HepG2 (cell line): Measurements from ENCODE around the gene APOL2. TPM values are rescaled to one million over a fixed set of nuclear protein-coding genes. Genes with fewer than 3 reads are reported as not detected.

ENCODE experiments used
- ARNTL ChIP-seq: sonication (generic); formaldehyde crosslinking; IDR thresholded peaks from 2 replicates; pipeline ENCODE4 v1.4.0; 2020; ENCODE audit warnings: mild to moderate bottlenecking, missing genetic modification reagents
- CSRNP1 ChIP-seq: sonication (generic); formaldehyde crosslinking; IDR thresholded peaks from 2 replicates; pipeline ENCODE4 v1.8.1; 2023; ENCODE audit warnings: mild to moderate bottlenecking, missing genetic modification reagents
- DMAP1 ChIP-seq: IDR thresholded peaks from 2 replicates; pipeline ENCODE4 v1.6.1; 2016
- ELK4 ChIP-seq: sonication (generic); formaldehyde crosslinking; IDR thresholded peaks from 2 replicates; pipeline ENCODE4 v1.9.0; 2021; ENCODE audit warnings: missing genetic modification reagents, borderline replicate concordance
- HIVEP1 ChIP-seq: sonication (generic); formaldehyde crosslinking; IDR thresholded peaks from 2 replicates; pipeline ENCODE4 v1.4.0; 2020; ENCODE audit warnings: mild to moderate bottlenecking, missing genetic modification reagents
- HNF4G ChIP-seq, 2 experiments: sonication (generic) in 1 of 2; formaldehyde crosslinking in 1 of 2; IDR thresholded peaks; 2 replicates each; pipeline versions ENCODE4 v1.4.0 to v1.6.1; 2011 to 2020; ENCODE audit warnings: borderline replicate concordance in 2 of 2, low read depth in 2 of 2, mild to moderate bottlenecking in 2 of 2, low read length in 1 of 2, missing genetic modification reagents in 1 of 2, moderate library complexity in 1 of 2
- HOMEZ ChIP-seq: IDR thresholded peaks from 2 replicates; pipeline ENCODE4 v1.6.1; 2016; ENCODE audit warnings: low read depth
- HOXA3 ChIP-seq: sonication (generic); formaldehyde crosslinking; IDR thresholded peaks from 2 replicates; pipeline ENCODE4 v1.5.0; 2020; ENCODE audit warnings: missing genetic modification reagents
- ISL2 ChIP-seq: sonication (generic); formaldehyde crosslinking; IDR thresholded peaks from 2 replicates; pipeline ENCODE4 v1.5.0; 2020; ENCODE audit warnings: missing genetic modification reagents
- KDM5B ChIP-seq: sonication (generic); formaldehyde crosslinking; IDR thresholded peaks from 2 replicates; pipeline ENCODE4 v1.4.0; 2020; ENCODE audit warnings: missing genetic modification reagents, mild to moderate bottlenecking, borderline replicate concordance
- SALL1 ChIP-seq: sonication (generic); formaldehyde crosslinking; IDR thresholded peaks from 2 replicates; pipeline ENCODE4 v1.8.0; 2022; ENCODE audit warnings: mild to moderate bottlenecking, missing genetic modification reagents
- SSRP1 ChIP-seq: IDR thresholded peaks from 2 replicates; pipeline ENCODE4 v1.6.1; 2016; ENCODE audit warnings: control low read depth
- SYNCRIP ChIP-seq: fragments of 200-400 bp; formaldehyde crosslinking; IDR thresholded peaks from 2 replicates; pipeline ENCODE4 v1.6.1; 2018; ENCODE audit warnings: mild to moderate bottlenecking, low read depth, low read length; ENCODE audit not compliant: insufficient read depth
- TGIF2 ChIP-seq: IDR thresholded peaks from 2 replicates; pipeline ENCODE4 v1.6.1; 2016; ENCODE audit warnings: control low read depth, missing compliant biosample characterization
- ZBTB49 ChIP-seq: sonication (generic); formaldehyde crosslinking; IDR thresholded peaks from 2 replicates; pipeline ENCODE4 v1.4.0; 2020; ENCODE audit warnings: missing genetic modification reagents, borderline replicate concordance
- ZFP37 ChIP-seq: sonication (generic); formaldehyde crosslinking; IDR thresholded peaks from 2 replicates; pipeline ENCODE4 v1.4.0; 2020; ENCODE audit warnings: missing genetic modification reagents, borderline replicate concordance
- ZMAT3 ChIP-seq: sonication (generic); formaldehyde crosslinking; conservative IDR thresholded peaks from 2 replicates; pipeline ENCODE4 v1.7.0; 2021; ENCODE audit warnings: missing genetic modification reagents
- ZNF414 ChIP-seq: sonication (generic); formaldehyde crosslinking; IDR thresholded peaks from 2 replicates; pipeline ENCODE4 v1.5.0; 2020; ENCODE audit warnings: missing genetic modification reagents
- ZNF678 ChIP-seq: sonication (generic); formaldehyde crosslinking; IDR thresholded peaks from 2 replicates; pipeline ENCODE4 v1.4.0; 2020; ENCODE audit warnings: mild to moderate bottlenecking, missing genetic modification reagents
- polyA plus RNA-seq, 8 experiments: library from polyadenylated mRNA; depleted of rRNA in 3 of 8; stranded (reverse) in 7 of 8; unstranded in 1 of 8; fragments of >200 nt; fragmentation: Illumina TruSeq in 4 of 8; extraction: Trizol in 4 of 8; gene quantifications; 2 replicates each; pipeline versions ENCODE4 v1.2.1 to v1.2.3, GENCODE V29; 2011 to 2016; ENCODE audit warnings: low read depth in 4 of 8, missing spikeins in 1 of 8, mixed read lengths in 1 of 8; ENCODE audit not compliant: insufficient read depth in 1 of 8
- total RNA-seq, 5 experiments: library from RNA; depleted of rRNA; stranded (reverse); fragments of >200 nt; fragmentation: Illumina TruSeq; extraction: Trizol; gene quantifications; 2 replicates each; pipeline ENCODE4 v1.2.3, GENCODE V29; 2016; ENCODE audit warnings: low read depth in 1 of 5

APOL2 gene
- total and polyA plus RNA-seq, 2 of the 13 experiments (the other 11 are each of a cell fraction or from before 2014, with no cell fraction given), result 28.7 to 51.2 TPM

GRCh38 chr22:36239401-36240171 lies at the start of gene APOL2 (continued):
- TF ChIP-seq KDM5B (CRISPR knock-in tag) (0 out of 2 replicates have a peak, but pooled peaks have one; percentile 31), ZNF678 (CRISPR knock-in tag) (0 out of 2 replicates have a peak, but pooled peaks have one; percentile 39), ARNTL (peak; percentile 42; the same call in 1 of the 2 replicates), SSRP1 (CRISPR knock-in tag) (peak; percentile 50; the same call in 1 of the 2 replicates), ZFP37 (CRISPR knock-in tag) (peak; percentile 83; the same call in 1 of the 2 replicates), CSRNP1 (CRISPR knock-in tag) (peak; percentile 53; the same call in 1 of the 2 replicates), ISL2 (CRISPR knock-in tag) (peak; percentile 30; the same call in 1 of the 2 replicates), ZNF414 (CRISPR knock-in tag) (peak; percentile 82), HNF4G (IDR thresholded peaks at IDR 0.05; ENCODE audit: borderline replicate concordance, low read depth, low read length) (no peak), HNF4G (CRISPR knock-in tag; IDR thresholded peaks at IDR 0.05; ENCODE audit: borderline replicate concordance, low read depth) (no peak), ELK4 (no peak), SYNCRIP (no peak), HOMEZ (CRISPR knock-in tag) (0 out of 2 replicates have a peak, but pooled peaks have one; percentile 31), HOXA3 (CRISPR knock-in tag) (peak; percentile 62; the same call in 1 of the 2 replicates), HIVEP1 (CRISPR knock-in tag) (peak; percentile 67), DMAP1 (CRISPR knock-in tag) (peak; percentile 55), ZMAT3 (CRISPR knock-in tag) (0 out of 2 replicates have a peak, but pooled peaks have one; percentile 34), SALL1 (CRISPR knock-in tag) (peak; percentile 82), TGIF2 (CRISPR knock-in tag) (peak; percentile 78), ZBTB49 (CRISPR knock-in tag) (no peak)
